ENCODE results near the gene SIK1. TPM values are rescaled to one million over a fixed set of nuclear protein-coding genes. Genes with fewer than 3 reads are reported as not detected.
"Not testable (repeated sequence)": the region's sequence is repeated elsewhere in the genome, so short reads cannot be mapped to it uniquely, and the experiment has no call there.

The SIK1 gene
- total RNA-seq, 1 donor from 2014 or later = 3.1 TPM

DNA sequence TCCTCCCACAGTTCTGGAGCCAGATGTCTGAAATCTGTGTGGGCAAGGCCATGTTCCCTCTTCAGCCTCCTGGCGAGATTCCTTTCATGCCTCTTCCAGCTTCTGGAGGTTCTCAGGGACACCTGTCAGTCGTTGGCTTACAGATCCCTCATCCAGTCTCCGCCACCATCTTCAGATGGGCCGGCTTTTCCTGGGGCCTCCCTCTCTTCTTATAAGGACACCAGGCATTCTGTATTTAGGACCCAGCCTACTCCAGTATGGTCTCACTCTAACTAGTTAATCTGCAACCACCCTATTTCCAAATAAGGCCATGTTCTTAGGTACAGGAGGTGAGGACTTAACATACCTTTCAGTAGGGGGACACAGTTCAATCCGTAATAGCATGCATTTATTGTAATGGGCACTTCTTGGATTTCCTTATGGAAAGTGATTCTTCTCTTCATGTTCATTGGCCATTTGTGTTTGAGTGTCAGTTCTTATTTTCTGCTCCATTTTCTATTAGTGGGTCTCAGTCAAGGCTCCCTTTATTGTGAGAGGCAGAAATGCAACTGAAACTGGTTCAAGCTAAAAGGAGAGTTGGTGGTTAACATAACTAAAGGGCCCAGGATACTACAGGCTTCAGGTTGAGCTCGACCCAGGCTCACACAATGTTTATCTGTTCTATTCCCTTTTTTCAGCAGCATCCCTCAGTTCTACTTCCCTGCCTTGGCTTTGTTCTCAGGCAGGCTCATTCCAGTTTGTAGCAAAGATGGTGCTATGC is 12.6 kb upstream of the SIK1 start:
- not testable (repeated sequence) for H3K4me1 ChIP-seq (ENCODE audit: control insufficient read depth in 3 of 3, insufficient read depth in 3 of 3, low read length in 3 of 3)

DNA sequence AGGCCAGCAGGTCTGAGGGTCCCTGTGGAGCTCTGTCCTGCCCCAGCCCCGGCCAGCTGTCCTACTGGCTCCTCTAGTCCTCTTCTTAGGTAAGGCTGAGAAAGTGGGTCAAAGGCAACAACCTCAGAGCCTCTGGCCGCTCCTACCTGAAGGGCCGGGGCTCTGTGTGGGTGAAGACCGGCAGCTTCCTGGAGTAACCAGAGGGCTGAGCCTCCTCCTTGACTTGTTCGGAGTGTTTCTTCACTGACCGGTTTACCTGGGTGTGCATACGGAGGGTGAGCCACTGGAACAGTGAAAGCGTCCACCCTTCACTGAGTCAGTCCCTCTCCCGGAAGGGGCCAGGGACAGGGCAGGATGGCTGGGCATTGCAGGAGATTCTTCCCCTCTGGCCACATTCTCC is 9.3 kb upstream of the SIK1 start:
- not testable (repeated sequence) for H3K27me3 ChIP-seq (ENCODE audit: control insufficient read depth in 3 of 3, insufficient read depth in 3 of 3, low read length in 3 of 3); H3K27ac ChIP-seq (ENCODE audit: low read depth, low read length); H3K4me3 ChIP-seq (ENCODE audit: low read length in 3 of 3); H3K9me3 ChIP-seq (ENCODE audit: control insufficient read depth in 3 of 3, low read length in 3 of 3); H3K36me3 ChIP-seq (ENCODE audit: control insufficient read depth in 3 of 3, insufficient read depth in 3 of 3, low read length in 3 of 3); H3K4me1 ChIP-seq (ENCODE audit: control insufficient read depth in 3 of 3, insufficient read depth in 3 of 3, low read length in 3 of 3); H3K9ac ChIP-seq (ENCODE audit: low read depth in 1 of 3, low read length in 3 of 3)

More for the DNA sequence above, 12.6 kb upstream of the SIK1 start:
- H3K27me3 ChIP-seq (ENCODE audit: control insufficient read depth in 3 of 3, insufficient read depth in 3 of 3, low read length in 3 of 3); H3K27ac ChIP-seq (ENCODE audit: low read depth, low read length); H3K9me3 ChIP-seq (ENCODE audit: control insufficient read depth in 3 of 3, low read length in 3 of 3); H3K4me3 ChIP-seq (ENCODE audit: low read length in 3 of 3); H3K36me3 ChIP-seq (ENCODE audit: control insufficient read depth in 3 of 3, insufficient read depth in 3 of 3, low read length in 3 of 3); H3K9ac ChIP-seq (ENCODE audit: low read depth in 1 of 3, low read length in 3 of 3): not testable (repeated sequence)

DNA sequence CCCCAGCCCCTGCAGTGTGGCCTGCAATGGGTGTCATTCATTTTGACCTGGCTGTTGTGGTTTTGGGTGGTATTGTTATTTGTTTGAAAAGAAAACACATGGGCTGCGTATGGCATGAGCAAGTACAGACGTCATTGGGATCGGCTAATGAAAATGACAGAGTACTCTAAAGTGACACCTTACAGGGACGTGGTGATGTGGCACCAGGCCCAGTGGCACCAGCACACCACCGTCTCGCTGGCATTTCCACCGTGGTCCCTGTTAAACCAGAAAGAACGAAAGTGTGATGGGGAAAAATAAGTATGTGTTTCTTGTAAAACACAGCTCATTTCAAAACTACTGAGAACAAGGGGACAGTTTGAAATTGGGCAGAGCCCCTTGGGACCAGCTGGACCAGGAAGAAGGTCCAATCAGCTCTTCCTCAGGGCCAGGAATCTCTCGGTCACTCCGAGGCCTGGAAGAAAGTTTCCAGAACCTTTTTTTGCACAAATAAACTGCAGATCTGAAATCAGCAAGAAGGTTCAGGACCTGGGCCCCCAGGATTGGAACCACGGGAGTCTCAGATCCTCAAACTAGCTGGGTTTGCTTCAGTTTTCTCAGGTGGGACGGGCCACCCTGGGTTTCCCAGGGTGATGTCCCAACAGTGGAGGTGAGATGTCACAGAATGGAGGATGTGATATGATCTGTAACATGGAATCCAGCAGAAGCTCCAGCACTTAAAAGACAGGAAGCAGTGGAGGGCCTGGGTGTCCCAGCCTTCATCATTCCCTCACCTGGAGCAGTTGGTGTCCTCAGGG is 6.6 kb upstream of the SIK1 start:
- H3K9ac ChIP-seq (ENCODE audit: low read depth in 1 of 3, low read length in 3 of 3); H3K27ac ChIP-seq (ENCODE audit: low read depth, low read length); H3K9me3 ChIP-seq (ENCODE audit: control insufficient read depth in 3 of 3, low read length in 3 of 3); H3K36me3 ChIP-seq (ENCODE audit: control insufficient read depth in 3 of 3, insufficient read depth in 3 of 3, low read length in 3 of 3); H3K4me3 ChIP-seq (ENCODE audit: low read length in 3 of 3); H3K27me3 ChIP-seq (ENCODE audit: control insufficient read depth in 3 of 3, insufficient read depth in 3 of 3, low read length in 3 of 3); H3K4me1 ChIP-seq (ENCODE audit: control insufficient read depth in 3 of 3, insufficient read depth in 3 of 3, low read length in 3 of 3): not testable (repeated sequence)

DNA sequence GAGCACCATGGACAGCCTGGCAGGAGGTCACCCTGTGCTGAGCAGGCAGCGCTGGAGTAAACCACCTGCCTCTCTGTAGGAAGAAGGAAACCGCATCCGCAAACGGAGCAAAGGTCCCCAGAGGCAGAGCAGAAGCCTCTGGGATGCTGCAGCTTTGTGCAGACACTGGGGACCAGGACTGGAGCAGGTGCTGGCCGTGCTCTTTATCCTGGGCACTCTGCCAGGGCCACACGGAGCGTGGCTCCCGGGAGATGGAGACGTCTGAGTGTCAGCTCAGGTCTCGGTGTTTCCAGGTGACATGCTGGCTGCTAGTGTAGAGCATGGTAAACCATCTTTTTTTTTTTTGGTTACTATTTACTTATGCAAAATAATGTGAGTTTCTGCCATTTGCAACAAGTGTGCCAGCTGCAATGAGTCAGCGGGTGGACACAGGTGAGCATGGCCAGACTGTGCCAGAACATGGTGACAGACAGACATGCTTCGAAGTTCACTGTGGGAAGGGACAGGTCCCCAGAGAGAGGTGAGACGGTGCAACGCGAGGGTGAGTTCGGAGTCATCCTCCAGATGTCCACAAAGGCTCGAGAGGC is 4.0 kb upstream of the SIK1 start:
- not testable (repeated sequence) for H3K9me3 ChIP-seq (ENCODE audit: control insufficient read depth in 3 of 3, low read length in 3 of 3); H3K36me3 ChIP-seq (ENCODE audit: control insufficient read depth in 3 of 3, insufficient read depth in 3 of 3, low read length in 3 of 3); H3K27me3 ChIP-seq (ENCODE audit: control insufficient read depth in 3 of 3, insufficient read depth in 3 of 3, low read length in 3 of 3); H3K27ac ChIP-seq (ENCODE audit: low read depth, low read length); H3K4me1 ChIP-seq (ENCODE audit: control insufficient read depth in 3 of 3, insufficient read depth in 3 of 3, low read length in 3 of 3); H3K4me3 ChIP-seq (ENCODE audit: low read length in 3 of 3); H3K9ac ChIP-seq (ENCODE audit: low read depth in 1 of 3, low read length in 3 of 3)

DNA sequence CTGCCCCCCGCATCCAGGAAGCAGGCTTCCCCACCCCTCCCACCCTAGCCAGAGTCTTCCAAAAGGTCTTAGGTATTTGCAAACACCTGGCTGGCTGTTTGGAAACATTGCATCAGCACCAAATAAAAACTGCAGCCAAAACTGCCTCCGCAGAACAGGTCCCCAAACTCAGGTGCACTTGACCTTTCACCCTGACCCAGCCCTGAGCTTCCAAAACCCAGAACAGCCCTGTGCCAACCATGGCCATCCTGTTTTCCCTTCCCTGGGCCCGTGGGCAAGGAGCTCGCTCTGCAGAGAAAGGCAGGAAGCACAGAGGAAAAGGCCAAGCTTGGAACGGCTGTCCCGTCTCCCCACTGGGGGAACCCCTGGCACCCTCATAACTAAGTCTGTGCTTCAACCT is 2.0 kb upstream of the SIK1 start:
- H3K36me3 ChIP-seq (ENCODE audit: control insufficient read depth in 3 of 3, insufficient read depth in 3 of 3, low read length in 3 of 3); H3K9me3 ChIP-seq (ENCODE audit: control insufficient read depth in 3 of 3, low read length in 3 of 3); H3K4me3 ChIP-seq (ENCODE audit: low read length in 3 of 3); H3K9ac ChIP-seq (ENCODE audit: low read depth in 1 of 3, low read length in 3 of 3); H3K27me3 ChIP-seq (ENCODE audit: control insufficient read depth in 3 of 3, insufficient read depth in 3 of 3, low read length in 3 of 3); H3K4me1 ChIP-seq (ENCODE audit: control insufficient read depth in 3 of 3, insufficient read depth in 3 of 3, low read length in 3 of 3); H3K27ac ChIP-seq (ENCODE audit: low read depth, low read length): not testable (repeated sequence)

DNA sequence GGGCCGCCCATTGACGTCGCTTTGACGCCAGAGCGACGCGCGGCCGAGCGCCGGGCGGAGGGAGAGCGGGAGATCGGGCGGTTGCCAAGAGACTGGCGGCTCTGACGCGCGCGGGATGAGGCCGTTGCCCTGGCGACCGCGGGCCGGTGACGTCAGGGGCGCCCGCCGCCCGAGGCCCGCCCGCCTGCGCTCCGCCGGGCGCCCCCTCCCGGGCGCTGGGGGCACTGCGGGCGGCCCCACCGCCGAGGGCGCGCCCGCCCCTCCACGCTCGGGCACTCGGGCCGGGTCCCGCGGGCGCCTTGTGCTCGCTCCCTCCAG is 270 bp upstream of the SIK1 start:
- H3K9me3 ChIP-seq (ENCODE audit: control insufficient read depth in 3 of 3, low read length in 3 of 3); H3K36me3 ChIP-seq (ENCODE audit: control insufficient read depth in 3 of 3, insufficient read depth in 3 of 3, low read length in 3 of 3); H3K27me3 ChIP-seq (ENCODE audit: control insufficient read depth in 3 of 3, insufficient read depth in 3 of 3, low read length in 3 of 3); H3K9ac ChIP-seq (ENCODE audit: low read depth in 1 of 3, low read length in 3 of 3); H3K27ac ChIP-seq (ENCODE audit: low read depth, low read length); H3K4me3 ChIP-seq (ENCODE audit: low read length in 3 of 3); H3K4me1 ChIP-seq (ENCODE audit: control insufficient read depth in 3 of 3, insufficient read depth in 3 of 3, low read length in 3 of 3): not testable (repeated sequence)

DNA sequence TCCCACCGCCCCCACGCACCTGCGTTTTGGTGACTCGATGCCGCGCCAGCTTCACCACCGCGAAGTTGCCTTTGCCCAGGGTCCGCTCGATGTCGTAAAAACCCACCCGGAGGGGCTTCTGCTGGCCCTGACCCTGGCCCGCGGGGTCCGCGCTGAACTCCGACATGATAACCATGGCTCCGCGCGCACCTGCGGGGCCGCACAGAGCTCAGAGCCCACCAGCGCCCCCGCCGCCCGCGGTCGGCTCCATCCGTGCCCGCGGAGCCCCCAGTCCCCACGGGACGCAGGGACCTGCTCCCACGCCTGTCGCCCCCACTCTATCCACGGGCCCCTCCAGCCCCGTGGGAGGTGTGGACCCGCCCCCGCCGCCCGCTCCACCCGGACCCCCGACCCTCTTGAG is 927 bp downstream of the SIK1 start:
- not testable (repeated sequence) for H3K27ac ChIP-seq (ENCODE audit: low read depth, low read length); H3K9me3 ChIP-seq (ENCODE audit: control insufficient read depth in 3 of 3, low read length in 3 of 3); H3K27me3 ChIP-seq (ENCODE audit: control insufficient read depth in 3 of 3, insufficient read depth in 3 of 3, low read length in 3 of 3); H3K4me1 ChIP-seq (ENCODE audit: control insufficient read depth in 3 of 3, insufficient read depth in 3 of 3, low read length in 3 of 3); H3K9ac ChIP-seq (ENCODE audit: low read depth in 1 of 3, low read length in 3 of 3); H3K4me3 ChIP-seq (ENCODE audit: low read length in 3 of 3); H3K36me3 ChIP-seq (ENCODE audit: control insufficient read depth in 3 of 3, insufficient read depth in 3 of 3, low read length in 3 of 3)

DNA sequence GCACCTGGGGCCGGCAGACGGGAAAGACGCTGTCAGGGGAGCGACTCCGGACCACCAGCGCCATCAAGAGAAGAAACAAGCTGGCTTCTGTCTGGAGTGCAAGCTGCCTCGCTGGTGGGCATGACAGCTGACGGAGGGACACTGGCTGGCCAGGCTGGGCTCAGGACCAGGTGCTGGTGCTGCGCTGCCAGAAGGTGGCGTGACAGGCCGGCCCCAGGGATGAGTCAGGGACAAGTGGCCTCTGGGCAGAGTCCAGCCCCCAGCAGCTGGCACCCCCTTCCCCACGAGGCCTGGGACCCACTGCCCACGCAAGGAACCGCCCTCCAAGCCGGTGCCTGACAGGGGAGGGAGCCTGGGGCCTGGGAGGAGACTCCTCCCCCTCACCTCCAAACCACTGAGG is 7.5 kb downstream of the SIK1 start:
- not testable (repeated sequence) for H3K4me3 ChIP-seq (ENCODE audit: low read length in 3 of 3); H3K9me3 ChIP-seq (ENCODE audit: control insufficient read depth in 3 of 3, low read length in 3 of 3); H3K27me3 ChIP-seq (ENCODE audit: control insufficient read depth in 3 of 3, insufficient read depth in 3 of 3, low read length in 3 of 3); H3K9ac ChIP-seq (ENCODE audit: low read depth in 1 of 3, low read length in 3 of 3); H3K4me1 ChIP-seq (ENCODE audit: control insufficient read depth in 3 of 3, insufficient read depth in 3 of 3, low read length in 3 of 3); H3K36me3 ChIP-seq (ENCODE audit: control insufficient read depth in 3 of 3, insufficient read depth in 3 of 3, low read length in 3 of 3); H3K27ac ChIP-seq (ENCODE audit: low read depth, low read length)

DNA sequence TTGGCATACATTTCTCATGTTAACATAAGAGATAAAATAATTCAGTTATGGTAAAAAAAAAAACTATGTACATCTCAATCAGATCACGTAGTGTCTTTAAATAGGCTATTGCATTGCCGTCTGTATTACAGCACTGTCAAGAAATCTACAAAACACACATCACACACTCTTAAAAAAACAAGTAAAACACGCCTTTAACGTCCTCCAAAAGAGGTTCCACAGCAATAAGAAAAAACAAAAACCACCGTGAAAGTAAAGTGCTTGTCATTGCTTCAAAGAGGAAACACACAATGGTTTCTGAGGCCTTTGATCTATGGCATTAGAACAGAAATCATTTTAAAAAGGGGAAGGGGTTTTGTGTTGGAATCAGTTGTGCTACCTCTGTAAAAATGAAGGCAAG is 12.4 kb downstream of the SIK1 start:
- not testable (repeated sequence) for H3K36me3 ChIP-seq (ENCODE audit: control insufficient read depth in 3 of 3, insufficient read depth in 3 of 3, low read length in 3 of 3); H3K9me3 ChIP-seq (ENCODE audit: control insufficient read depth in 3 of 3, low read length in 3 of 3); H3K27ac ChIP-seq (ENCODE audit: low read depth, low read length)

DNA sequence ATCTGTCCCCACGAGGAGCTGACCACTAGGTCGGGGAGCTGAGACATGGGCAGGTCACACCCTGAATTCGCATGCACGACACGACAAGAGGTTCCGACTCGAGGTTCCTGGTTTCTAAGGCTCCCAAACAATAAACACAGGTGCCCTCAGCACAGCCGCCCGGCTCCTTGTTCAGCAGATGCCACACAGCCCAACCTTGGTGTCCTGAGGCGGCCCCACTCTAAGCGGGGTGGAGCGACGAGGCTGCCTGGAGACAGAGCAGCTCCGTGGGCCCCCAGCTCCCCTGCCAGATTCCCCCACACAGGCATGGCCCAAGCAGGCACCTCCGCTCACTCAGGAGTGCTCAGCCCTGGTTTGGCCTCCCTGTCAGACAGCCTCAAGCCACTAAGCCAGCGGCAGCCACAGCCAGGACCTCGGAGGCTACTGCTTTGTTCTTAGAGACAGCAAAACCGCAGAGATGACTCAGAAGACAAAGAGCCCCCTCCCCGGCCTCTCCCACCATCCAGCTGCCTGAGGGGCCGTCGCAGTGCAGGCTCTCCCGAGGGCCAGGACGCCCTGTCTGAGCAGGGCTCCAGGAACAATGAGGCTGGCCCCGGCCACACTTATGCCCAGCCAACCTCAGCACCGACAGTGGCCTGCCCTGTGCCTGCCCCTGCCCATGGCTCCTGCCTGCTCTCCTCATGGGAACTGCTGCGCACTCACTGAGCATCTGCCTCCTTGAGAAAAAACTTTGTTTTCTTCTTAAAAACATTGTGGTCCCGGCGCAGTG is 14.7 kb downstream of the SIK1 start:
- not testable (repeated sequence) for H3K4me3 ChIP-seq (ENCODE audit: low read length in 3 of 3); H3K27me3 ChIP-seq (ENCODE audit: control insufficient read depth in 3 of 3, insufficient read depth in 3 of 3, low read length in 3 of 3); H3K9me3 ChIP-seq (ENCODE audit: control insufficient read depth in 3 of 3, low read length in 3 of 3); H3K36me3 ChIP-seq (ENCODE audit: control insufficient read depth in 3 of 3, insufficient read depth in 3 of 3, low read length in 3 of 3); H3K9ac ChIP-seq (ENCODE audit: low read depth in 1 of 3, low read length in 3 of 3); H3K27ac ChIP-seq (ENCODE audit: low read depth, low read length); H3K4me1 ChIP-seq (ENCODE audit: control insufficient read depth in 3 of 3, insufficient read depth in 3 of 3, low read length in 3 of 3)

More for the DNA sequence above, 12.4 kb downstream of the SIK1 start:
- H3K4me3 ChIP-seq (ENCODE audit: low read length in 3 of 3); H3K4me1 ChIP-seq (ENCODE audit: control insufficient read depth in 3 of 3, insufficient read depth in 3 of 3, low read length in 3 of 3); H3K9ac ChIP-seq (ENCODE audit: low read depth in 1 of 3, low read length in 3 of 3); H3K27me3 ChIP-seq (ENCODE audit: control insufficient read depth in 3 of 3, insufficient read depth in 3 of 3, low read length in 3 of 3): not testable (repeated sequence)

Data from skeletal muscle tissue (tissue), 4 donors.